GM21786 (cell line): Measurements from ENCODE around the gene FAAP100.

Source experiments
- ATAC-seq: cut with Tn5 transposase; IDR thresholded peaks from one replicate; pipeline ENCODE4 v1.9.1; 2021; ENCODE audit not compliant: unreplicated experiment

The FAAP100 gene

DNA sequence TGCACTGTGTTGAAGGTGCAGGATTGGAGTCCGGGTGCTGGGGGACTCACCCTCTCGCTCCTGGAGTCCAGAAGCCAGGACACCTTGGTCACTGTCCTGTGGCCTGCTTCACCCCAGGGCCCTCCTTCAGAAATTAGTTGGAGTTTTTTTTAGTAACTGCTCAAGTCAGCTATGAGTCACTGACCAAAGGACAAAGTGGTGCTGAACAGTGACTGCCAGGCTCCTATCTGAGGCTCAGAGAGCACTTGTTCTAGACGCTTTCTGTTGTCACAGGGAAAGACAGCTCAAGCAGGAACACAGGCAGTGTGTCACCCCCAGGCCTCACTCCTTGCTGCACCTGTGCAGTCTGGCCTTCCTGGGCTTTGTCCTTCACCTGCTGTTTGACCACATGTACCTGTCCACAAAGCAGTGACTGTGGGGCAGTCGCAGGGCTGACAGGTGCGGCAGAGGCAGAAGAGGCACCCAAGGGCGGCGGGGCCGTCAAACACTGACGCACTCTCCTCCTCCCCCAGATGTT lies 4.1 kb upstream of the FAAP100 start:
- no peak for ATAC-seq

DNA sequence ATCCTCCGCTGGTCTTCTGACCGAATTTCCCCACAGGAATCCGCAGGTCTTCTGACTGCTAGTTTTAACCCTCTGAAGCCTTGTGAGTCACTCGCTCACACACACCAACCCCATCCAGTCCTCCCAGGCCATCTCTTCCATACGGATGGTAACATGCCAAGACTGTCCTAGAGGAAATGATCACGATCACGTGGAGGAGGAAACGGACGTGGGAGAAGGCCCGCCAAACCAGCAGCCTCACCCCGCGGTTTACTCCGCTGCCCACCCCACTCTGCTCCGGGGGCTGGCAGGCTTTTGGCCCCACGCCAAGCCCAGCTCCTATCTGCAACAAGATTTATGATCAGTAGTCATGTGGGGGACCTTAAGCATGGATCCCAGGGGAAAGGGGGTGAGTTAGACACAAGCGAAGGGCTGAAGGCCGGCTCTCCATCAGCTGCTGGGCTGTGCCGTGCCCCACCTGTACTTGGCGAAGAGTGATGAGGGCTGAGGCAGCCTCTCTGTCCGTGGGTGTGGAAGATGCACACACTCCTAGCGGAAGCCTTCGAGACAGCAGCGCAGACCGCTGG lies 1.5 kb upstream of the FAAP100 start:
- ATAC-seq = no peak

DNA sequence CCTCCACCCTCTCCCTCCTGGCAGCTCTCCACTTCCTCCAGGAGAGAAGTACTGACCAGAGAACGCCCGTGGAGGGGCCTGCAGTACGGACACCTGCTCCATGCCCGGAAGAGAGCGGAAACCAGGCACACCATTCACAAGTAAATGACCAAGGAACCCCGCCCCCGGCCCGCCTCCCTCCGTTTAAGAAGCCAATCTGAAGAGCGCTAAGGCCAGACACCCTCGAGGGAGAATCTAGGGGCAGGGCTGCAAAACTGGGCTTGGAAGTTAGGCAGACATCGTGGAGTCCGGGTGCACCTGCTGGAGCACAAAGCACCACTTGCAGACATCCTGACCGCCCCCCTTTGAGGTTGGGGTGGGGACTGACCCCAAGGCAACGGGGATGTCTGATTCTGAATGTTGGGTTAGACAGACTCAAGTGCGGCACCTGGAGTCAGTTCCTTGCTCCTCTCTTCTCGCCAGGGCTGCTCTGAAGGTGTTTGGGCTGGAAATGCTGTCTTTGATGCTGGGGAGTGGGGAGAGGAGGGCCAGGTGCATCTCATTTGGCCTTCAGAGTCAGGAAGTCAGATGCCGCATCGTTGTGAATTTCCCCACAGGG lies 964 bp upstream of the FAAP100 start:
- ATAC-seq = peak; percentile 16

DNA sequence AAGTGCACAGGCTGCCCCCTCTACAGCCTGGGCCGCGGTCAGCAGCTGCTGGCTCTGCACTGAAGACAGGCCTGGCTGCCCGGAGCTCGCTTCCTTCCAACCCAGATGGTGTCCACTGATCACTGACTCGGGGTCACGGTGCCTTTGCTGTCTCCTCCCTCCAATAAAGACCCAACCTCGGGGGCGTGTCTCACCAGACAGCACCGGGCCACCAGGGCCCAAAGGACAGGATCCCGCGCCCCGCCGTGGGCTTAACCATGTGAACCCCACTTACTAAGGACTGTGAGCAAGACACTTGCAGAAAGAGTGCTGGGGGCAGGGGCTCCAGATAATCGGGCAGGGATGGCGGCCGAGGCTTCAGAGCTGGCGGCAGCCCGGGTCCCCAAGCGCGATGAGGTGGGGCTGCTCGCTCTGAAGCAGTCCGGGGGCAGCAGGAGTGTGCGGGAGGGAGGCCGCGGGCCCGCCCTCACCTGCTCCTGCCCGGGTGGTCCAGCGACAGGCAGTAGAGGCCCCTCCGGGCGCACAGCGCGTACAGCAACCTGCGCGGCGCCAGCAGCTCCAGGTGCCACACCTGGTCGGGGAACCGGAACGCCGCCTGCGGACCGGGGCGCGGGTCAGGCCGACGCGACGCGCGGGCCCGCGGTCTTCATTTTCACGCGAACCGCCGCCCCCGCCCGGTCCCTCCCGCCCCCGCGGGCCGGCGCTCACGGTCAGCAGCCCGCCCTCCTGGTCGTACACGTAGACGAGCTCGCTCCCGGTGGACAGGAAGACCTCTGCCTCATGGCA lies 502 bp downstream of the FAAP100 start:
- peak; percentile 9 for ATAC-seq

DNA sequence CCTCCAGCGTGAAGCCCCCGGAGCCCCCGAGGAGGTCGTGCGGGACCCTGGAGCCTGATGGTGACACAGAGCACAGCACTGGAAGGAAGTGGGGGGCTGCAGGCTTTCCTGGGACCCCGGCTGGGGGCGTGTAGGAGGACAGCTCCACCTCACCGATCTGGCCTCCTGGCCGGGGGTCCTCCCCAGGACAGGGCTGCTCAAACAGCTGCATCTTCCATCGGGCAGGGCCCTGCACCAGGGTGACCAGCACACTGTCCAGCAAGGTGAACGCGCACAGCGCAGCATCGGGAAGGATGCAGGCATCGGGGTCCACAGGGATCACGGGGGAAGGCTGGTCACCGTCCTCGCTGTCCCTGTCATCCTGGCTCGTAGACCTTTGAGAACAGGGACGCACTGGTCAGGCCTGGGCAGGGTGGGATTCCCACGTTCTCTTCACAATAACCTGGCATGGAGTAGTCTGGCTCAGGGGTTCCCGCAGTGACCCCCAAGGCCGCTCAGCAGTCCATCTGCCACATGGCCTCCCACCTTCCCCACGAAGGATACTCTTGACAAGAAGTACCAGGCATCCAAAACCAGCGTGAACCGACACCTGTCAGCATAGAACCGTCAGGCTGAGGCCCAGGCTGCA lies 1.2 kb downstream of the FAAP100 start:
- no peak for ATAC-seq

DNA sequence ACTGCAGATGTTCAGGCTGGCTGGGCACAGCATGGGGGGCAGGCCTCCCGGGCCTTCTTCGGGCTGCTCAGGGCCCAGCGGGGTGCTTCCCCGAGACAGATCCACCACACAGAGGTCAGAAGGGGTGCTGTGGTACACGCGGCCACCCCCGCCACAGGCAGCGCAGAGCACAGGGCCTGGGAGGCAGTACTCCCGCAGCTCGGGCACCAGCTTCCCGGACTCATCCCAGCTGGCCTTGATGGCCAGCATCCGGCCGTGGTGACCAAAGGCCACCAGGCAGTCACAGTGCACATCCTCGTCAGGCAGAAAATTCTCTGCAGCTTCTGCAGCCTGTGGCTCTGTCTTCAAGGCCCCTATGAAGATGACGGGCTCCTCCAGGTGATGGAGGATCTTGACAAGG lies 1.9 kb downstream of the FAAP100 start:
- no peak for ATAC-seq

DNA sequence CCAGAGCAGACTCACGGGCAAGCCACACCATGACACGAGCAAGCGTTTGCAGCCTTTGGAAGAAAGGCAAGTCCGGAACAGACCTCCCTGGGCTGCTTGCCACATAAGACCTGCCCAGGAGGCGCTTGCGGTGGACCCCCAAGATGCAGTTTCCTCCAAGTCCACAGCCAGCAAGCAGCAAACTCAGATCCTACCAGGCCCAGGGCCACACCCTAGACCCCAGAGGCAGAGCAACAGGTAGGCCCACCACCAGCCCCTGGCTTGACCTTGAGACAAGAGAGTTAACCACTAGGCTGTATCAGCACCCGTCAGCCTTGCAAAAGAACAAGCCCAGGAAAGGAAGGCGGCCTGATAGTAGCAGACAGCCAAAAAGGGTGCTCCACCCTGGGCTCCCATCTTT lies 2.3 kb downstream of the FAAP100 start:
- no peak for ATAC-seq

DNA sequence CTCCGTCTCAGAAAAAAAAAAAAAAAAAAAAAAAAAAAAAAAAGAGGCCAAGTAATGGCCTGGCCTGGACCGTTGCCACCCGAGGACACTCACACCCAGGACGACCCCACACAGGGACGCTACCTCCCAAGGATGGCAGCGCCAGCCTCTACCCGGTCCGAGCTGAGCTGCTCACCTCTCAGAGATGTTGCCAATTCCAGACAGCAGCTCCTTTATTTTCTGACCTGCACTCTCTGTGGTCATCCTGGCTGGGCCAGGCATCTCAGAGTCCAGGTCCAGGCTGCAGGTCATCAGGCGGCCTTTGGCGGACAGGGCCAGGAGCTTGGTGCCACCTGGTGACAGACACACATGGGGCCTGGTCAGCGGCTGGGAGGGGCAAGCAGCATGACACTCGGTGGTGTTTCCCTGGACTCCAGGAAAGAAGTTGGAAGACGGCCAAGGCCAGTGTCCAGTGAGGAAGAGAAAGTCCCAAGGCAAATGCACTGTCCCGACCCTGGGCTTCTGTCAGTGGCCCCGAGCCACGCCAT lies 3.1 kb downstream of the FAAP100 start:
- ATAC-seq = no peak

DNA sequence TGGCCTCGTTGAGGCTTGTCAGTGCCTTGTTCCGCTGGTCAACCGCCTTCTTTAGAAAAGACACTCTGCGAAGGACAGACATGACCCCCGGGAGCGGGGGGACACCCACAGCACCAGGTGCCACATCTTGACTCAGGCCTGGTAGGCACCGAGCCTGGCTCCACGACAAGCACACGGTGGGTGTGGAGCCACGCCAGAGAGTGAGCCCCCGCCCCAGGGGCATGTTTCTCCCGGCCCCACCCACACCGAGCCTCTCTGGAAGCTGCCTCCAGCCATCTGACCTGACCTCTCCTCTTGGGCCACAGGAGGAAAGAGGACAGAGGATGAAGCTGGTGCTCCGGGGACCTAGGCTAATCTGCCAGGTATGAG lies 4.6 kb downstream of the FAAP100 start:
- no peak for ATAC-seq

DNA sequence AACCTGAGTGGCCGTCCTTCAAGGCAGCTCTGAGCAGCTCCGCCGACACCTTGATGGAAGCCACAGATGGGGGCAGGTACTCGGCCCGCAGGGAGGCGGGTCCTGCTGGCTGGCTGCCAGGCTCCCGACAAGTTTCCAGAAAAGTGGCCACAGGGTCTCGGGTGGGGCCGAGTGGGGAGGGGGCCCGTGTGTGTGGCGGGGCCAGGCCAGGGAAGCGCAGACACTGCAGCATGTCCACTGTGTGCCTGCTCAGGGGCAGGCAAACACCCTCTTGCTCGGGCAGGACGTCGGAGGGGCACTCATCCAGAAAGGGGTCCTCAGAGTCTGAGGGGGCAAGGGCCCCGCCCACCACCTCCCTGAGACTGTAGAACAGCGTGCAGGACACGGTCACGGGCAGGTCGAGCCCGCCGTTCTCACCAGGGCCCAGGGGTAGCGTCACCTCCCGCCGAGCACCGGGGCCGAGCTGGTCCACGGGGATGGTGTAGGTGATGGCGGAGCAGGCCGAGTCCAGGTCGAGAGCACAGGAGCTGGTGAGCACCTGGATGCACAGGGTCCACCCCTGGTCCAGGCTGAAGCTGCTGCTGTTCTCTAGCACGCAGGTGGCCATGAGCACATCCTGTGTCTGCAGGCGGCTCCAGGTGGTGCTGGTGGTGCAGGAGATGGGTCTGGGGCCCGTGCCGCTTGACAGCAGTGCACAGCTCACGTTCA lies 5.1 kb downstream of the FAAP100 start:
- no peak for ATAC-seq

DNA sequence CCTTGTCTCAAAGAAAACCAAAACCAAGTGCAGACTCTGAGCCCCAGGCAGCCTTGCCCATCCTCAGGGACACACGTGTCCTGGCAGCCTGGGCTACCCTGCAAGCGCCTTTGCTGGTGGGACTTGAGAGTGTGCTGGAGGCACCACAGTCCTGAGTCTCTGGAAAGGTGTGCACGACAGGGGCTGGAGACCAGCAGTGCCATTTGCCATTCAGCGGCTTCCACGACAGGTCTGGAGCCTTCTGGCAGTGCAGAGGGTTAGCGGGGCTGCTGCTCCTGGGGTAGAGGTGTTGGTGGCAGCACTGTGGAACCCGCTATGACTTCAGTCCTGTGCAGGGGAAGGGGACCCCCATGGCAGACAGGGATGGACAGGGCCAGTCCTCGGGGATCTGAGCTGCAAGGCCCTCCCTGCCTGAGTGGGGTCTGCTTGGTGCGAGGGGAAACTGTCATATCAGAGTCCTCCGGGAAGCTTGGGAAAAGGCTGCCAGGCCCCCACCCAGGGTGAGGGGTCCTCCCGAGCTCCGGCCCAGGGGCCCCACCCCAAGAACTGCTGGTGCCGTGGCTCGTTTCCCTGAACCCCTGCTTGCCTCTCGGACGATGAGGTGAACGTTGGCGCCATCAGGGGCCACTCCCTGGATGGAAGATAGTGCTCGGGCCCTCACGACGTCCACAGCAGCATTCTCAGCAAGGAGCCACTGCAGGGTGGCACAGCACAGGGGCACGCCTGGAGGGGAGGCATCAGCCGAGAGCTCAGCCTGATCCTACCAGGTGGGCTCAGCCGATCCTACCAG lies 6.8 kb downstream of the FAAP100 start:
- no peak for ATAC-seq

DNA sequence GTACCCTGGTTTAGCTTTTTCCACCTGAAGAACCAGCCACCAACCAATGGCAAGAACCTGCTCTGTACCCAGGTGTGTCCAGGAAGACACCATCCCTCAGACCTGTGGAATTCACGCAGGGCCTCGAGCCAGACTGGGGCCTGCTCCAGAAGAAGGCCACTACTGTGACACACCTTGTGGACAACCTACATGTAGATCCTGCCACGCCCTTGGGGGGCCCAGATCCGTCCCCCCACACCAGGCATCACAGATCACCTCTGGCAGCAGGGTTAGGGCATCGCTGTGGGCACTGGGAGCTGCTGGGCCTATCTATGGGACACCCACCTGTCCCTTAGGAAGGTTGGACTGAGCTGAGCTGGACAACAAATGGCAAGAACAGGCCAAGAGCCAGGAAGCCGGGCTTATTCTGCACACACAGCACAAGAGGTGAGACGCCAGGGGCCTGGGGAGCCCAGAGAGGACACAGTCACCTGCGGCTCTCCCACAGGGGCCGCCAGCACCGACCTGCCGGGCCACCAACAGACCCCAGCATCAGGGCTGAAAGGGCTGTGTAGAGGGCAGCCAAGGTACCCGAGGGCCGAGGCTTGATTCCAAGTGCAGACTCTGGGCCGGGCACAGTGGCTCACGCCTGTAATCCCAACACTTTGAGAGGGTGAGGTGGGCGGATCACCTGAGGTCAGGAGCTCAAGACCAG lies 7.7 kb downstream of the FAAP100 start:
- ATAC-seq = no peak

DNA sequence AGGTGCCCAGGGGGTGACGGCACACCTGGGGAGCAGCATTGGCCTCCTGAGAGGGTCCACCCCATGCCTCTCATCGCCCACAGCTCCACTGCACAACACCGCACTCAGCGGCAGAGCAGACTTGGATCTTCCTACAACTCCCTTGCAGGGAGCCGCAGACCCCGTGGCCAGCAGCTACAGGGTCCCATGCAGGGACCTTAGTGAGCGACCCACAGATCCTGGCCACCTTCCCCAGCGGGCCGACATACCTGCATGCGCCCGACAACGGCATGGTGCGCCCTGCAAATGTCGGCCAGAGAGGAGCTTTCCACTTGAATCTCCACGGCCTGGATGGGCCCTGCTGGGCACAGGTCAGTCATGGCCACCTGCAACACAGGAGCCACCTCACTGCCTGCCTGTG lies 8.4 kb downstream of the FAAP100 start:
- ATAC-seq = no peak

DNA sequence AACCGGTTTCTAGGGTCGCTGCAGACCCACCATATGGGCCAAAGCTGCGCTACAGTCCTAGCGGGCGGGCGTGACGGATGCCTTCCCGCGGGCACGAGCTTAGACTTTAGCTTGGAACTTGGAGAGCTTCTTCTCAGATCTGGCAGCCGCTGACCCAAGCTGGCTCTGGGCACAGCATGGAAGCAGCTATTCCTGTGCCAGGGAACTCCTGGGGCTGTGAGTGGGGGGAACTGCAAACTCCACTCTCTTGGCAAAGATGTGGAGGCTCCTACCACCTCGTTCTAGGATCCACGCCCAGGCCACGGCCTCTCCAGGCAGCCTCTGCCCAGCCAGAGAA lies 8.8 kb downstream of the FAAP100 start:
- no peak for ATAC-seq

DNA sequence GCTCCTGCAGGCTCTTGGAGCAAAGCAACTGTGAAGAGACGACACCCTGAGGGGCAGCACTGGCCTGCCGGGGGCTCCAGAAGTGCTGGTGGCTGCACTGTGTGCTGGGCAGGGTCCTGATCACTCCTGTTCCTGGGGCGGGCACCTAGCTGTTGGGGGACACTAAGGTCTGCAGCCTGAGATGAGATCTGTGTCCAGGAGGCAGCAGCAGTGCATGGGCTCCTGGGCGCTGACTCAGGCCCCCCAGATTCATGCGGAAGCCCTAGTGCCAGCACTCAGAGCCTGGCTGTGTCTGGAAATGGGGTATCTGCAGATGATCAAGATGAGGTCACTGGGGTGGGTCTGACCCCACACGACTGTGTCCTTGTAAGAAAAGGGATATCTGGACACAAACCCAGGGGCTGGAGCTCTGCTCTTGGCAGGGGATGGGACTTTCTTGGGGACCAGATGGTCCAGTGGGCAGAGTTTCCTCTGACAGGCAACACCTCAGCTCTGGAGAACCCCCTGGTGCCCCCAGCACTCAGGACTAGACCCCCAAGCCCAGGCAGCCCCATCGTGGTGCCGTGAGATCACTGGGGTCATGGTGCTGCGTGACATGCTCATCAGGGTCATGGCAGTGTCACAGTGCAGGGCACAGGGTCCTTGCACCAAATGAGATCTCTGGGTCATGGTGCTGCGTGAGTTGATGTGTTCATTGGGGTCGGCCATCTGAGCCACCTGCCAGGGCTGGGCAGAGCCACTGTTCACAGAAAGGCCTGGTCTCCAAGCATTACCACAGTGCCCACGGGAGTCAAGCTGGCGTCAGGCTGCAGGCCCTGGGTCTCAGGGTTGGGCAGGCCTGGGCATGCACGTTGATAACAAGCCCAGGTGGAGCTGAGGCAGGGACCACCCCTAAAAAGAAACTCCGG lies 9.5 kb downstream of the FAAP100 start:
- no peak for ATAC-seq

DNA sequence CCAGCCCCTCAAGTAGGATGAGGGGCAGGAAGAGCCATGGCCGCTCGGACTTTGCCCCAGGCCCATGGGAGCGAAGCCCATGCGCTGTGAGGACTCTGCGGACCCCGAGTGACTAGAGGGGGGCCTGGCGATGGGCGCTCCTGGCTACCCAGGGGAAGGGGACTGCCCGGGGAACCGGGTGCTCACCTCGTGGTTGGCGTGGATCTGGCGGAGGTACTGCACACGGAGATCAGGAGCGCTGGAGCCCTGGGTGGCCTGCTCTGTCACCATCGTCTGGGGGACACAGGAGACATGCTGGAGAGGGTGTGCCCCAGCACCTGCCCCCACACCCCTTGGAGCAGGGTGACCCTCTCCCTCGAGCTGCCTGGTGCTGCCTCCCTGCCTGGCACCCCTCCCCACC lies 11.0 kb downstream of the FAAP100 start:
- no peak for ATAC-seq

DNA sequence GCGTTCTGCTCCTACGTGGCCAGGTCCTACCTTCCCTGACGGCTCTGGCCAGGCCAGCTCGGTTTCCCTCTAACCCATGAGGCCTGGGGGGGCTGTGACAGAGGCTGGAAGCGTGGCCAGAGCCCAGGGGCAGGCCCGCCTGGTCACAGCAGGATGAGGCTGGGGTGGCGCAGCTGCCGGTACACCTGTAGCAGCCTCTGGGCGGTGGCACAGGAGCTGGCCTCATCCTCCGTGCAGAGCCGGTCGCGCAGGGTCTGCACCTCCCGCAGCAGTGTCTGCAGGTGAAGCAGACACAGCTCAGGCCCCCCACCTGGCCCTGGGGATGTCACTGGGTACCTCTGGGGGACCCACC lies 11.5 kb downstream of the FAAP100 start:
- no peak for ATAC-seq

DNA sequence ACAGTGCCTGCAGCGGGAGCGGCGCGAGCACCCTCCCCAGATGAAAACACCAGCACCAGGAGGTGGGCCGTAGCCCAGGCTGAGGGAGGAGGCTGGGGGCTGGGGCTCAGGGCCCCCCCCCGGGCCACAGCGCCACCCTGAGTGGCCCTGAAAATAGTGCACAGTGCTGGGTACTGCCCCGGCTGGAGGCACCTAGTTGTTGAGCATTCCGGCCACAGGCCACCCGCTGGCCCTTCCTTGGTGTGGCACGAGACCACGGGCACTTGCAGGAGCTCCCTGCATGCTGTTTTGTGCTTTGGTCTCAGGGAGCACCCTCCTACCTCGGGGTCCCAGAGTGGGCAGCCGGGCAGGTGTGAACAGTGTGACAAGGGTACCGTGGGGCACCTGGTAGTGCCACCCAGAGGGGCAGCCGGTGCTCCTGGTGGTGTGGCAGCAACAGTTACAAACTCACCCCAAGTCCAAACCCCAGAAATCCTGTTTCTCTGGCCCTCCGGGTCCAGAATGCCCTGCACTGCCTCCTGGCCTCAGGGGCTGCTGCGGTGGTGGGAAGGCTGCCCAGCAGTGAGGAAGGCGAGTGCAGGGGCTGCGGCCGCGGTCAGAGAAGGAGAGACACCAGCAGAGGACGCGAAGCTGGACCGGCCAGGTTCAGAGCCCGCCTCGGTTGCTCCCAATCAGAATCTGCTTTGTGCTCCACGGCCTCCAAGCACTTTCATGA lies 12.0 kb downstream of the FAAP100 start:
- ATAC-seq = no peak
